IPS-15b (cell line): ENCODE data around the gene COL18A1.

ENCODE experiments used
- H3K27me3 ChIP-seq: one replicate; pipeline ENCODE4 v1.6.1; 2013; ENCODE audit warnings: low read length; ENCODE audit not compliant: control insufficient read depth, insufficient read depth
- H3K36me3 ChIP-seq: one replicate; pipeline ENCODE4 v1.6.1; 2013; ENCODE audit warnings: low read length; ENCODE audit not compliant: control insufficient read depth, insufficient read depth
- H3K4me1 ChIP-seq: one replicate; pipeline ENCODE4 v1.6.1; 2013; ENCODE audit warnings: mild to moderate bottlenecking, low read length; ENCODE audit not compliant: control insufficient read depth, insufficient read depth
- H3K4me3 ChIP-seq: one replicate; pipeline ENCODE4 v1.5.1; 2013; ENCODE audit warnings: low read depth, low read length
- H3K9ac ChIP-seq: one replicate; pipeline ENCODE4 v1.6.1; 2013; ENCODE audit warnings: low read depth, mild to moderate bottlenecking, low read length
- H3K9me3 ChIP-seq: one replicate; pipeline ENCODE4 v1.6.1; 2013; ENCODE audit warnings: mild to moderate bottlenecking, low read length; ENCODE audit not compliant: control insufficient read depth, insufficient read depth

The COL18A1 gene

DNA sequence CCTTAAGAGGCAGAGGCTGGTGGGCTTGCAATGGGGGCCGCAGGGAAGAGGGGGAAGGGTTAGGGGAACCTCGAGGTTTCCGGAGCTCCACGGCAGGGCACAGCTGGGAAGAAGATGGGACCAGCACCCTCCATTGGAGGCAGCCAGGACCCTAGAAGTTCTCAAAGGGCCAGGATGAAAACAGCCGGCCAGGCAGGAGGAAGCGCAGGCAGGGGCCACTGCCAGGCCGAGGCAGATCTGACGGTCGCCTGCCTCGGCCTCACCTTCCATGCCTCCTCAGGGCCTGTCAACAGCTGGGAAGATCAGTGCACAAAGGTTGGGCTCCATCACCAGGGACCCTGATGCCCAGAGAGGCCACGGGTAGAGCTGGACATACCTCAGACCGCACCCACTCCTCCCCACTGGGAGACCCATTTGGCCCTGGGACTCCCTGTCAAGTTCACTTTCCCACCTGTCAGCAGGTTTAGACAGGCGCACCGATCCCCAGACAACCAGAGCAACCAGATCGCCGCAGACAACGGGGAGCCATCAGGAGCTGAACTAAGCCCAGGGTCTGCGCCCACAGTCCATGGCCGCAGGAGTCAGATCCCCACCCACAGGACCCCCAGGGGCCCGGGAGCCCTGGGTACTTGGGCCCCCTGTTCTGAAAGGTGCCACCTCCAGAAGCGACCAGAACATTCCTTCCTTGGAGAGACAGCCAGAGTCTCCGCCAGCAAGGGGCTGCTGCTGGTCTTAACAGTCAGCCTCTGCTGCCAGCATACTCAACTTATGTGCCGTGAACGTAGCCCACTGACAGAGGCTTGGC, 135.0 kb downstream of the COL18A1 start:
- peak overlapping the region; percentile 37 for H3K9ac ChIP-seq
- no peak overlapping the region for H3K4me3 ChIP-seq
- H3K4me1 ChIP-seq, result no peaks in the 10 kb centered on the region
- no peaks in the 10 kb centered on the region for H3K27me3 ChIP-seq
- no peaks in the 10 kb centered on the region for H3K9me3 ChIP-seq
- peaks cover 19% of the 10 kb centered on the region for H3K36me3 ChIP-seq

DNA sequence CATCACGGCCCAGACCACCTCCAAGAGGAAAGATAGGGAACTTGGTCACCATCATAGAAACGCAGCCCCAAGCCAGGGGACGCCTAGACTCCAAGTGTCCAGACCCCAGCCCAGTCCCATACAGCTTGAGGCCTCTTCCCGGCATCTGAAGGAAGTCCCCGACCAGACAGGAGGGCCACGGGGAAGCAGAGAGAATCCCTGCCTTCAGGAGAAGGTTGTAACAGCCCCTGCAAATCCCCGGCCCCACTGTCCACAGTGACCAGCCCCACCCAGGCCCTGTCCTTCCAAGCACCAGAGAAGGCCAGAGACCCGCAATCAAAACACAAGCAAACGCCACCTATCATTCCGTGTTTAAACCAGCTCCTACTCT, 135.6 kb downstream of the COL18A1 start:
- Histone ChIP-seq H3K9ac (no peak overlapping the region), H3K36me3 (peaks cover 19% of the 10 kb centered on the region), H3K4me3 (no peak overlapping the region), H3K9me3 (no peaks in the 10 kb centered on the region), H3K27me3 (no peaks in the 10 kb centered on the region), H3K4me1 (no peaks in the 10 kb centered on the region)

DNA sequence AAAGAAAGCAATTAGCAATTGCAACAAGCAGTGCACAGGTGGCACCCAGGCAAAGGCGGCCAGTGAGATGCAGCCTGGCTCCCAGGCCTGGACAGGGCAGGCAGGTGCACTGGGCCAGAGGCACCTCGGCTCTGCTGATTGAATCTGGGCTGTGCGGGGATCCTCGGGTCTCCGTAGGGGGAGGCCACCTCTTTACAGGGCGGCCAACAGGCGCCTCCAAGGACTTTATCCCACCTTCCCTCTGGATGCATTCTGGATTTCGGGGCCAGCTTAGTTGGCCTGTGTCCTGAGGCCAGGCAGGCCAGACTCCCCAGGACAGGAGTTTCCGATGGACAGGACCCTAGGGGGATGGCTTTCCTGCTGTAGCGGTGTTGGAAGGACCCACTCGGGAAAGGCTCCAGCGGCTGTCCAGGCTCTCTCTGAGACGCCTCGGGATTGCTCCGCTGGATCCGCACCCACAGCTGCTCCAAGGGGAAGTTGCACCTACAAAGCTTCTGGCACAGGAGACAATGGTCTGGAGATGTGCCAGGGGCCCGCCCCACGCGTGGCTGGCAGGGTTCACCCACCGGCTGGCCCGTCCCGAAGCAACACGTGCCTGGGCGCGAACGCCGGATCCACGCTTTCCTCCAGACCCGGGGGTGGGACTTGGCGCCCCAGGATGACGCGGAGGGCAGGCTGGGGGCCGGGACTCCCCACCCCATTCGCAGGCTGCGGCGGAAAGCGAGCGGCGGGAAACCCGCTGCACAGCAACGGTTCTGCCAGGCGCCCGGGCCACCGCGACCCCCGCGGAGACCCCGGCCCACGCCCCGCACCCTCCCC, 136.5 kb downstream of the COL18A1 start:
- Histone ChIP-seq H3K9ac (peak overlapping the region; percentile 54), H3K9me3 (no peaks in the 10 kb centered on the region), H3K36me3 (peaks cover 17% of the 10 kb centered on the region), H3K27me3 (no peaks in the 10 kb centered on the region), H3K4me1 (no peaks in the 10 kb centered on the region), H3K4me3 (peak overlapping the region; percentile 66)

DNA sequence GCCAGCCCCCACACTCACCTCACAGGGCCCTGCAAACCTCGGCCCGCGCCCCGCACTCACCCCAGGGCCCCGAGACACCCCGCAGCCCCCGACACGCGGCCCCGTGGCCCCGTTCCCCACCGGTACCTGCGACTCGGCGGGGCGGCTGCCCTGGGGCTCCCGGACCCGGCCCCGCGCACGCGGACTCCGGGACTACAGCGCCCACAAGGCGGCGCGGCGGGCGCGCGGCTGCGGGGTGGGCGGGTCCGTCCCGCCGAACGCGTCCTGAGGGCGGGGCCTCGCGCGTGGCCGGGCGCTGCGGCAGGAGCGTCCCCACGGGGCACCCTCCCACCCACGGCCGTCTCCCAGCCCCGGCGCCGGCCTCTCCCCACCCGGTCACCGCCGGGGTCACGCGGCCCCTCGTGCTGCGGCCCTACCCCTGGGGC, 137.3 kb downstream of the COL18A1 start, which contains the start of gene SLC19A1:
Gene SLC19A1, minus strand, starts transcription at position 199 of the 425 bp plus-strand sequence. CDS start 4,481 bp downstream, outside the sequence.
- Histone ChIP-seq H3K27me3 (no peaks in the 10 kb centered on the region), H3K36me3 (peaks cover 12% of the 10 kb centered on the region), H3K4me3 (peak within 1 kb of the TSS; percentile 66), H3K4me1 (no peaks in the 10 kb centered on the region), H3K9me3 (no peaks in the 10 kb centered on the region), H3K9ac (peak within 1 kb of the TSS; percentile 54)

DNA sequence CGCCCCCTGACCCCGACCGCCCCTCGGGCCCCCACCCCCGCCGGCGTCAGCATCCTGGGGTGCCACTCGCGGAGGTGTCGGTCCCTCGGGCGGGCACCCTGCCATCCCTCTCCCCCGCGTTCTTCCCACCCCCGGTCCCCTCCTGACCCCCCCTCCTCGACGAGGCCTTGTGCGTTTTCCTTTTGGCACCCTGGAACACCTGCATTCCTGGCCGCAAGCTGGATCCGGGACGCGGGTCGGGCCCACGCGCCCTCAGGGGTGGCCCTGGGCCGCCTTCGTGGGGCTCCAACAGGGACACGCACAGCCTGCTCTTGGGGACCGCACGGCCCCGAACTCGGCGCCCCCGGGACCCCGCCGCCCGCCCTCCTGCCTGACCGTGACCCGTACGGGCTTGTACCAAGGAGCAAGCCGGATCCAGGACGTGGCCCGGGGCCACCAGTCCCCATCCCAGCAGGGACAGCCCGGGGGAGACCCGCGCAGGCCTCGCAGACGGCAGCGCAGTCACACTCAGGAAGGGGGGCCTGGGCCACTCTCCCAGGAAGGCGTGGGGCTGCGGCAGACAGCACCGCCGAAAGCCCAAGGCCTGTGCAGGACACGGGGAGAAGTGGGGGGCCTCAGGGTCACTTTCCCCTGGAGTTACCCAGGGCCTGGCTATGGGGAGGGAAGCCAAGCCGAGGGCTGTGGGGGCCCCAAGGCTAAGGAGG, 137.9 kb downstream of the COL18A1 start:
- Histone ChIP-seq H3K9ac (peak overlapping the region; percentile 12), H3K9me3 (no peaks in the 10 kb centered on the region), H3K36me3 (peaks cover 12% of the 10 kb centered on the region), H3K4me1 (no peaks in the 10 kb centered on the region), H3K4me3 (peak overlapping the region; percentile 32), H3K27me3 (no peaks in the 10 kb centered on the region)

DNA sequence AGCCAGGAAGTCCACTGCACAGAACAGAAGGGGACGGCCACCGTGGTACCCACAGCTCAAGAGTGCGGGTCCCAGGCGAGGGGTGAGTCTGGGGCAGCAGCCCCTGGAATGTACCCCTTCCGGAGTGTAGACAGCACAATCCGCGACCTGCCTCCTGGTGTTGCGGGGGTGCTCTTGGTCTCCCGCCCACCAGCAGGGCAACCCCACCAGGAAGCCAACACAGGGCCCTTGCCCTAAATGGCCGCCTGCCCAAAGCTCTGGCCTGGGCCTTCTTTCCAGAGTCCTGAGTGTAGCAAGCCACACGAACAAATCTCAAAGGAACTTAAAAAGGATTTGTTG, 138.4 kb downstream of the COL18A1 start:
- no peaks in the 10 kb centered on the region for H3K9me3 ChIP-seq
- H3K27me3 ChIP-seq, result no peaks in the 10 kb centered on the region
- no peak overlapping the region for H3K4me3 ChIP-seq
- H3K9ac ChIP-seq, result peak overlapping the region; percentile 12
- H3K36me3 ChIP-seq, result peaks cover 11% of the 10 kb centered on the region
- H3K4me1 ChIP-seq, result no peaks in the 10 kb centered on the region

DNA sequence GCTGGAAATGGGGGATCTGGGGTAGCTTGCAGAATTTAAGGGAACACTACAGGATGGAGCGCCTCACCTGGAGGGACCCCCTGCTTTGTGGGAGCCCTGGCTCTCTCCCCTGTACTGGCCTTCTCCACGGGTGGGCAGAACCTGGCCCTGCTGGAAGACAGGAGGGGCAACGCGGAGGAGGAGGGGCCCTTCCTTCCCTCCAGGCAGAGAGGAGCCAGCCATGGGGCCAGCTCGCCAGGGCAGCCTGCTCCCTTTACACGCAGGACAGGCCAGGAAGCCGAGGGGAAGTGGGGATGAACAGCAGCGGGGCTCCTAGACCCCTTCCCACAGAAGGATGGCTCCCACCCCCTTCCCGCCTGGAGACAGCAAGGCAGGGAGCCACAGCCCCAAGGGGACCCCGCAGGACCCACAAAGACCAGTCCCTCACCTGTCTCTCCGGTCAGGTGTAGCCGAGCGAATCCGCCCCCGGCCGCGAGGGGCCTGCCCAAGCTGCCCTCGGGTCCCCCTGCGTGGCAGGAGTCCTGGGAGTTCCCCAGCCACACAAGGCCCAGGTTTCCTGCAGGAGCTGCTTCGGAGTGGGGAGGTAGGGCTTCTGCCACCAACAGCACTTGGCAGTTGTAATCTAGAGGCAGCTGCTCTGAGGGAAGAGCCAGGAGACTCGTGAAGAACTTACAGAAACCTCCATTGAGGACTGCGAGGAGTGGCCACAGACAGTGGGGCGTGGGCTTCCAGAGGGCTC, 138.9 kb downstream of the COL18A1 start:
- Histone ChIP-seq H3K4me1 (no peaks in the 10 kb centered on the region), H3K36me3 (peaks cover 9% of the 10 kb centered on the region), H3K9me3 (no peaks in the 10 kb centered on the region), H3K9ac (no peak overlapping the region), H3K4me3 (no peak overlapping the region), H3K27me3 (no peaks in the 10 kb centered on the region)

DNA sequence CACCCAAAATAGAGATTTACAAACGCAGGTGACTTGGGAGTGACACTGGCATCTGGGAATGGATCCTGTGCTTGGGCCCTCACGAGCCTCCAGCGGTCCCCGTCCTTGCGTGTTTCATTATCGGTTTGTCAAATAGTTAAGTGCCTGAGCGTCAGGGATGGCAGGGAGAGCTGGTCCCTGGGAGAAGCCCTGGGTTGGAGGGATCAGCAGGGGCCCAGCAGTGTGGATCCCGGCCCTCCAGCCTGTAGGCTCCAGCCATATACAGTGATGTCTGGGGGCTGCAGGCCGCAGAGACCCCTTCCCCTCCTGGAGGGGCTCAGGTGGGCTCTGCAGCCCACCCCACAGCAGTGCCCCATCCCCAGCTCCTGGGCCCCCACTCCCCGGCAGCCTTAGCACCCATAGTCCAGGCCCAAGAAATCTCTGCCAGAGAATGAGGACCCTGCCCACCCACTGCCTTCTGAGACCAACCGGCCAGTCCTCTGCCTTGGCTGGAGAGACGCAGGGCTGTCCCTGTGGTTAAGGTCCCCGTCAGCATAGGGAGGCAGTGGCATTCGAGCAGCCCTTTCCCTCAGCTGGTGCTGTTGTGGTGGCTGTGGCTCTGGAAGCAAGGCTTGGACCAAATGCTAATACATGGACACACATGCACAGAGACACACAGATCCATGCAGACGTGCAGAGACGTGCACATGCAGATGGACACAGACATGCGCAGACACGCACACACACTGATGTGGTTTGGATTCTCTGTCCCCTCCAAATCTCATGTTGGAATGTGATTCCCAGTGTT, 139.7 kb downstream of the COL18A1 start:
- Histone ChIP-seq H3K27me3 (no peaks in the 10 kb centered on the region), H3K4me3 (no peak overlapping the region), H3K9ac (no peak overlapping the region), H3K9me3 (no peaks in the 10 kb centered on the region), H3K4me1 (no peaks in the 10 kb centered on the region), H3K36me3 (peaks cover 6% of the 10 kb centered on the region)

DNA sequence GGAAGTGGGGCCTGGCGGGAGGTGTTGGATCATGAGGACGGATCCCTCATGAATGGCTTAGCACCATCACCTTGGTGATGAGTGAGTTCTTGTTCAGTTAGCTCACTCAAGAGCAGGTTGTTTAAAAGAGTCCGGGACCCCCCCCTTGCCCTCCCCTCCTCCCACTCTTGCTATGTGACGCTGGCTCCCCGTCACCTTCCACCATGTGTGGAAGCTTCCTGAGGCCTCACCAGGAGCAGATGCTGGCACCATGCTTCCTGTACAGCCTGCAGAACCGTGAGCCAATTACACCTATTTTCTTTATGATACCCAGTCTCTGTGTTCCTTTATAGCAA, 140.2 kb downstream of the COL18A1 start:
- no peaks in the 10 kb centered on the region for H3K27me3 ChIP-seq
- no peak overlapping the region for H3K4me3 ChIP-seq
- H3K9me3 ChIP-seq, result no peaks in the 10 kb centered on the region
- H3K9ac ChIP-seq, result no peak overlapping the region
- no peaks in the 10 kb centered on the region for H3K4me1 ChIP-seq
- H3K36me3 ChIP-seq, result peaks cover 5% of the 10 kb centered on the region

DNA sequence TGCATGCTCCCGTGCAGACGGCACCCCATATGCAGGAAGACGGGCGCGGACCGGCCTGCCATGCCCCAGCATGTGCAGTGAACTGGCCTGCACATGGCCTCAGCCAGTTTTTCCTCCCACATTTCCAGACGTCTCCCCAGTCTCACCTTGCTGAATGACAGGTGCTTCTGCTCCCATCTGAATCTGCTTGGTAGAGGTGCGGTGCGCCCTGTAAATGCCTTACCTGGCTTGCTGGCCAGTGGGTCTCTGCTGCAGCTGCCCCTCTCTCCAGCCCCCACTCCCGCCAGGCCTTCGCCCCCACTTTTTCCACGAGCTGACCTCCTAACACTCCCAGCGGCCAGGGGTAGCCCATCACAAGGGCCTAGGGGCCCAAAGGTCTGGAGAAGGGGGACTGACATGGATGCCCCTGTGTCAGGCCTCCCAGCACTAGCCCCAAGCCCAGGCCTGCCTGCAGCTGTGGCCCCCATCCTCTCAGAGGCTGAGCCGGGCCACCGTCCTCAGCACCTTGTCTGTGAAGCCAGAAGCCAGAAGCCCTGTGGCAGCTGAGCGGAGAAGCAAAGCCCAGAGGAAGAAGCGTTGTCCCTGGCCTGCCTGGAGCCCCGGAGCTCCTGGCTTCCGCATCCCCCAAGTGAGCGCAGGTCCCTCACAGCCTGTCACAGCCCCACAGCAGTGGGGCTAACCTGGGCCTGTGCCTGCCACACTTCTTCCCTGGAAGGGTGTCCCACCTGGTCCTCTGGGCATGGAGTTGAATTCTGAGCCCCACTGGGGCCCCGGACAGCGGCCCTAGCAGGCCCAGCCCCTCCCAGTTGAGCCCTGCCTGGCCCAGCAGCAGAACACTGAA, 140.9 kb downstream of the COL18A1 start:
- Histone ChIP-seq H3K9ac (no peak overlapping the region), H3K27me3 (no peaks in the 10 kb centered on the region), H3K36me3 (no peaks in the 10 kb centered on the region), H3K4me3 (no peak overlapping the region), H3K9me3 (no peaks in the 10 kb centered on the region), H3K4me1 (peaks cover under 1% of the 10 kb centered on the region)
